Stimulated activated naive CD4-positive, alpha-beta T cell (primary cell): ENCODE data around the gene SHE.
"Not testable (repeated sequence)": the region's sequence is repeated elsewhere in the genome, so short reads cannot be mapped to it uniquely, and the experiment has no call there.

Experiments
- DNase-seq, 6 experiments: peaks; one replicate each; lab custom pipeline; 2025; lab: John Stamatoyannopoulos, UW

Gene SHE

DNA sequence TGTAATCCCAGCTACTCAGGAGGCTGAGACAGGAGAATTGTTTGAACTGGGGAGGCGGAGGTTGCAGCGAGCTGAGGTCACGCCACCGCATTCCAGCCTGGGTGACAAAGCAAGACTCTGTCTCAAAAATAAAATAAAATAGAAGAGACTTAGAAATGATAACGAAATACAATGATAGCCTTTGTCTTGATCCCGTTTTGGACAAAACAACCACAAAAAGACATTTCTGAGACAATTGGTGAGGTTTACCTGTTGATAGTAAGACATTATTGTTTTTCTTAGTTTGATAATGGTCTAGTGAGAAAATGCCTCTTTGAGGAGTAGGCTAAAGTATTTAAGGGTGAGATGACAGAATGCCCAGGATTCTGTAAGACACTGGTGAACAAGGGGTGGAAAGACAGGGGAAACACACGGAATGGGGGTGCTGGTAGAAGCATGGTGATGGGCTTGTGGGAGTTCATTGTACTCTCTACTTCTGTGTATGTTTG is 11.9 kb upstream of the SHE start:
- no peak for DNase-seq

DNA sequence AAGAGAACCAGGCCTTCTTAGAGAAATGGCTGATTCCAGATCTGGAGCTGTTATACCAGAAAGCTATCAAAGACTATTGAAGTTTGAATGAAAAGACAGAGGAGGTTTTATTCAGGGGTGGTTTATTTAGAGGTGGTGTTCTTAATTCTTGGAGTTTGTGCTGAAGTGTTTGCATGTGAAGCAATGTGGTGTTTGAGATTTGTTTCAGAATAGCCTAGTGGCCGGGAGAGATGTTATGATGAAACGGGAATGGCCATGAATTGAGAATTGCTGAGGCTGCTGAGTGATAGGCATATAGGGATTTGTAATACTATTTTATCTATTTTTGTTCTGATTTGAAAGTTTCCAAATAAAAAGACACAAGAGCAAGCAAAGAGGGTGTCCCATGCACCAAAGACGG is 10.5 kb upstream of the SHE start:
- no peak for DNase-seq

DNA sequence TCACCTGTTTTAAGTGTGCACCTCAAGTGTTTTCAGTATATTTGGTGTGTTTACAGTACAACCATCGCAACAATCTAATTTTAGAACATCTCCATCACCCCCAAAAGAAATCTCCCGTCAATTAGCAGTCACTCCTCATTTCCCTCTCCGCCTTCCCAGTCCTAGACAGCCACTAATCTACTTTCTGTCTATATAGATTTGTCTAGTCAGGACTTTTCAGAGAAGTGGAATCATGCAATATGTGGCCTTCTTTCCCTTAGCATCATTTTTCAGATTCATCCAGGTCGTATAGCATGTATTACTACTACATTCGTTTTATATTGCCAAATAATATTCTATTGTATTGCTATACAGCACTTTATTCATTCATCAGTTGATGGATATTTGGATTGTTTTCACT is 1.7 kb upstream of the SHE start:
- DNase-seq = no peak

DNA sequence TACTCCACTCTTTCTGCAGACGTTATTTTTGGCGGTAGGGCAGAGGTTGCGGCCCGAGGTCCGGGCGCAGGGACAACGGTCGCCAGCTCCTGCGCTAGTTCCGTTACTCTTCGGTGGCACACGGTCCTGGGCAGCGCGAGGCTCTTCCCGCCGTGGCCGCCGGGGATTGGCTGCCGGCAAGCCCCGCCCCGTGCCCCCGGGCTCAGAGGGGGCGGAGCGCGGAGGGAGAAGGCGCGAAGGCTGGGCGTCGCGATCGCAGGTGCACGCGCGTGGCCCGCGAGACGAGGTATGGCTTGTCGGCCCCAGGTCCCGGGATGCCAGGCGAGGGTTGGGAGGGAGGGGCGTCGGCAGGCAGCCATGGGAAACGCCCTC is 518 bp upstream of the SHE start:
- DNase-seq = no peak

DNA sequence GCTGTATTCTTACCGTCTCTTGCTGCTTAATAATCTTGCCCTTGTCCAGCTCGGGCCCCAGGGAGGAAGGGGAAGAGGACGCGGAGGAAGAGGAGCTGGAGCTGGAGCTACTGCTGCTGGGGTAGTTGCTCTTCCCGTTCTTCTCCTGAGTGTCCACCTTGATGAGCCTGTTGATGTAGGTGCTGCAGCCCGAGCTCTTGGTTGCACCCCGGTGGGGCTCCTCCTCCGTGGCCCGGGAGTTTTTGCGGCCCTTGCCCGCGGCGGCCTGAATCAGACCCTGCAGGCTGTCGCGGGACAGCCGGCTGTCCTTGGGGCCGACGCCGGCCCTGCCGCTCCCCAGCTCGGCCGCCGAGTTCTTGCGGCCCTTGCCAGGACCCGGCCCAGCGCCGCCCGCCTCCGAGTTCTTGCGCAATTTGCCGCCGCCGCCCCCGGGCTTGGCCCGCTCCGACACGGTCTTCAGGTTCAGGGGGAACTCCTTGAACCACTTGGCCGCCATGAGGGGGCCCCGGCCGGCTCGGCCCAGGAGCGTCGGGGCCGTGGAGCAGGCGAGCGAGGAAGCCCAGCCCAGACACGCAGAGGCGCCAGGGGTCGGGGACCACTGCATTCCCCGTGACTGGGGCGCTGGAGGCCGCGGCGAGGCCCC is 668 bp downstream of the SHE start:
- no peak for DNase-seq

DNA sequence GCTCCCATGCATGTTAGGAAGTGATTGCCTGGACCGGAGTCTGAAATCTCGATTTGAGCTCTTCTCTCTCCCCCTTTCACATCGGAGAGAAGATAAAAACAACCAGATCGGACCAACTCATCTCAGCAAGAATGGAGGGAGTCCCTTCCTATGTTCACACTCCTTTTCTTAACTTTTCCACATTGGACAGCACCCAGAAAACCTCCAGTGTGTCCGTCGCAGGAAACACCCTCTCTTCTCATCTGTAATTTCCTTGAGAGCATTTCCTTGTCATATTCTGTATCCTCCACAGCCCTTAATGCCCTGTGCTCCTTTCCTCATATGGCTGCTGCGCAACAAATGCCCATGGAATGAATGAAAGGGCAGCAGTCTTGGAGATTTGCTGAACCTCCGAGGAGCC is 1.7 kb downstream of the SHE start:
- no peak for DNase-seq

DNA sequence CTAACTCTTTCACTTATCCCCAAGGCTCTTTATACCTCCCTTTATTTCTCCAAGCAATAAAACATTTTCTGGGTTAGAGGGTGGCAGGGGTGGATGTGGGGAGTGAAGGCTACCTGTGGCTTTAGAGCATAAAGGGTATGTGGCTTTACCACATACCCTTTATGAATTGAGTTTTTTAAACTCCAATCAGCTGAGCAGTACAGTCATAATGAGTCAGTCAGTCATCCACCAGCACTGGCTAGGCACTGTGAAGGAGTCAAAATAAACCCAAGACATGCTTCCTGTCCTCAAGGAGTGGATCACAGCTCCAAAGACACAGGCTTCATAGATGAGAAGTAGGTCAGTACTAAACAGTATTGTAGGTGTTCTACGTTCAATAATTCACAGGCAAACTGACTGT is 2.8 kb downstream of the SHE start:
- DNase-seq = no peak

DNA sequence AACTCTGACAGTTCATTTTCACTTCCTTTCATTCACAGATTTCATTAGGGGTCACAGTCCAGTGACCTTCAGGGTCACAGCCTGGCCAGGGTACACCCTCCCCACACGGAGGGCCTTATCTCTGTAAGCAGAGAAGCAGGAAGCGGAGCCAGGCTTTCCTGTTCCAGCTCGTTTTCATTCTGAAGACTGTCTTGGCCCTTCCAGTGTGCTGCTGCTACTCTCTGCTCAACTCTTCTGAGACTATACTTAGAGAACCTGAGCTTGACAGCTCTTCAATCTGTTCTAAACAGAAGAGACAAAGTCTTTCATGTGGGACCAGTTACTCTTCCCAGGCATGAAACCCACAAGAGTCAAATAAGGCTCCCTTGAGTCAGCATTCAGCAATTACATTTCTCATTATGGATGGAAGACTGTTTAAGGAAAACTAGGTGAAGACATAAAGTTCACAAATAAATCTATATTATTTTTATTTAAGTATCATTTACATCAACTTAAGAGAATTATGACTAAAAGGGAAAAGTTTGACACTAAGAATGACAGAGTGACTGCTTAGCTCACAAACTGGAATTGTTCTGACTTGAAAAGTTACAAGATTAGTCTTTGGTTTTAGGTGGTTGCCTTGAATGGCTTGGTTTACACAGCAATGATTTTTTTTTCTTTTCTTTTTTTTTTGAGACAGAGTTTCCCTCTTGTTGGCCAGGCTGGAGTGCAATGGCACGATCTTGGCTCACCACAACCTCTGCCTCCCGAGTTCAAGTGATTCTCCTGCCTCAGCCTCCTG is 5.0 kb downstream of the SHE start:
- peak in 2 of 6 experiments; percentile 20 to 25 for DNase-seq

DNA sequence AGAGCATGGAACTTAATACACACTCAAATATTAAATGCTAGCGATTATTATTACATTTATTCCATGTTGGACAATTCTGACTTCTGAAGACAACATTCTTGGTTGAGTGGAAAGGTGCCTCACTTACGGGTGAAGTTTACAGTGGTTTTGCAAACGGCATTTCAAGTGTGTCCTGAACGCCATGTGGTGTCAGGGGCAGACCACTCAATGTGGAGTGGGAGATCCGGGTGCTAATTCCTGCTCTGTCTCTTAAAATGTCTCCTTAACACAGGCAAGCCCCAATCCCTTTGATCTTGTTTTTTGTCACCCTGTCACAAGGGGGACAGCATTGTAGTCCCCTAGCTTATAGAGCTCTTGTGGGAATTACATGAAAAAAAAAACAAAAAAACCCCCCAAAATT is 5.8 kb downstream of the SHE start:
- no peak for DNase-seq

DNA sequence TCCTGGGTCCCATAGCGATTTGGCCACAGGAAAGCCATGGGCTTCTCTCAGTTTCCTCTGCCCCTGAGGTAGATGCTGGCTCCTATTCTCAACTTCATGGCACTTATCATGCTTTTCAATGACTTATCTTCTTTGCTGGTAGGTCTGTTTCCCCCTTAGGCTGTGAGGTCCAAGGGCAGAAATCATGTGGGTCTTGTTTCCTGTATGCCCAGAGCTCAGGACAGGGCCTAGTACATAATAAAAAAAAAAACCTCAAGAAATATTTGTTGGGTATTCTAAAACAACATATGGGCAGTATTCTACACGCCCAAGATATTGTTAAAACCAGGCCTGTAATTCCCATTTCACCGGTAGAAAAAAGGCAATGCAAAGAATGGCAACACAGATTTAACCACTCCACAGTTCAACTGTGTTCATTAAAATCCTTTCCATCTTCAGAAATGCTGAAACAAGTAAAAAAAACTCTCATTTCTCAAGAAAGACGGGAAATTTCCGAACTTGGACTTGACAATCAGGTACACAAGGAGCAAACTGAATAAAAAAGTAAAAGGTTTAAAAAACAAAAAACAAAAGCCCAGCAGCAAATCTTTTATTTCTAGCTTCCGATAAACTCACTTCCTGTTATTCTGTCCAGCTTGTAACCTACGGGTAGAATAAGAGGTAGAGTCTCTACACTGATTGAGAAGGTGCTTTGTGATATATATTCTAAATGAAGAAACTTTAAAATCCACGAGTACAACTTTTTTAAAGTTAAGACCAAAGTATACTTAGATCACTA is 6.5 kb downstream of the SHE start:
- no peak for DNase-seq

DNA sequence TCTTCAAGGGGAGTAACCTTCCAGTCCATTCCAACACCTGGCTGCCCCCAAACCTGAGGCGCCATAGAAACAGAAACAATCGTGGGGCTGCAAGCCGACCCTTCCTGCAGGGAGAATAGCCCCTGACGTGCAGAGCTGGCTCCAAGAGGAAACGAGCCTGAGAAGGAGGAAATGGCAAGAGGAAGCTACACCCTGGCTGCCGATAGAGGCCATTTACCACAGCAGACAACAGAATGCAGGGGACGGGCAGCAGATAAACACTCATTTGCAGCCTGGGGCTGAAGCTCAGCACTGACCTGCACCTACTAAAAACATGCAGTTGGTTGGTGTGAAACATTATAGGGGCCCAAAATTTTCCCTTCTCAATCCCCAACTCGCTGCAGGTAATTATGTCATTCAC is 8.9 kb downstream of the SHE start:
- DNase-seq = peak in 1 of 6 experiments; percentile 9

DNA sequence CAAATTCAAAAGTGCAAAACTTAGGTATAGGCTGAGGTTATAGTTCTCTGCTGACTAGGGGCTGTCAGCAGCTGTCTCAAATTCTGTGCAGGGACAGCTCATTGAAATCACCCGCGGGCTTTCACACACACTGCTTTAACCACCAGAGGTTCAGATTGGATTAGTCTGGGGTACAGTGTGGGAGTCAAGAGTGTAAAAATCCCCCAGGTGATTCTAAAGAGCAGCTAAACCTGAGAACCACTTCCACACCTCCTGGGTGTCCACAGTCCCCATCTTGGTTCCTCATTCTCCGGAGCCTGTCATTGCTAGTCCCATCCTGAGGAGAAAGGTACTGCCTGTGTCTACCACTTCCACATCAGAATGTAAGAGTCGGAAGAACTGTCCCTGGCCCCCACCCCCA is 10.1 kb downstream of the SHE start:
- DNase-seq = no peak

DNA sequence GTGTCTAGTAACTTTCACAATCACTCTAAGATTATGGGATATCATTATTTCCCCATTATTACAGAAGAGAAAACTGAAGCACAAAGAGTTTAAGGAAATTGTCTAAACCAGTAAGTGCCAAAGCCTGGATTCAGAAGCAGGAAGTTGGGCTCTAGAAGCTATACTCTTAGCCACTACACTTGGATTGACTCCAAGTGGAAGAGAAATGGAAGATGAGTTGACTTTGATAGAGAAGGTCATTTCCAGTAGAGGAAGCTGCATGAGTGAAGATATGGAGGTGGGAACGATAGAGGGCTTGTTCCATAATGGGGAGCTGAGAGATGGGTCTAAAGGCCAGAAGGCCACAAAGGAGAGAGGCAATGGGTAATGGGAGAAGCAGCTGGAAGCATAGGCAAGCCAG is 11.9 kb downstream of the SHE start:
- no peak for DNase-seq

DNA sequence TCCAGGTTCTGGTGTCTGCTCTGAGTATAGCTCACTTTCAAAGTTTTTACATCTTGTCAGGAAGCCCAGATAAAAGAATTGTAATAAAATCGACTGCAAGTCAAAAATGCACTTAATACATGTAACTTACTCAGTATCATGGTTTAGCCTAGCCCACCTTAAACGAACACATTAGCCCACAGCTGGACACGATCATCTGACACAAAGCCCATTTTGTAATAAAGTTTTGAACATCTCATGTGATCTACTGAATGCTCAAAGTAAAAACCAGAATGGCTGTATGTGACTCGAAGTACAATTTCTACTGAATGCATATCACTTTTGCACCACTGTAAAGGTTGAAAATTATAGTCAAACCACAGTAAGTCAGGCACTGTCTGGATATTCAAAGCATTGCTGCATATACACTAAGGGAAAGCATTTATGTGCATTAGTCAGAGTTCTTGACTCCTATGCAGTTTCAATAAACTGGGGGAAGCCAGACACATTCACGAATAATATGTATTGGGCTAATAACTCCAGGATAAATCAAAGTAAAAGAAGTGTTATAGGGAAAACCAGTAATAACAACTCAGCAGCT is 12.4 kb downstream of the SHE start:
- DNase-seq = no peak

DNA sequence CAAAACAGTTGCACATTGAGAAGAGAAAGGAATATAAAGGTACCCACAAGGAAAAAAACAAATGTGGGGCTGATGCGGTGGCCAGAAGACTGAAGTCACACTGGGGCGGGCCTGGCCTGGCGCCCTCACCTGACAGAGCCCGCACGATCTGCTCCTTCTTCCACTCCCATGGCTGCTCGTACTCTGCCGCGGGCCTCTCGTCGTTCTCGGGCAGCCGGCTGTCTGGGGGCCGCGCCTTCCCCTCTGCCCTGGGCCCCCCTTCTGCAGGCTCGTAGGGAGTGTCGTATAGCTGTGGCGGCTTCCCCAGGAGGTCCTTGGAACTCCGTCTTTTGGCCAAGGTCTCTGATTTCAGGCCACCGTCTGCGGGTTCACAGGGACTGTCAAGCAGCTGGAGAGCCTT is 13.3 kb downstream of the SHE start:
- no peak for DNase-seq

DNA sequence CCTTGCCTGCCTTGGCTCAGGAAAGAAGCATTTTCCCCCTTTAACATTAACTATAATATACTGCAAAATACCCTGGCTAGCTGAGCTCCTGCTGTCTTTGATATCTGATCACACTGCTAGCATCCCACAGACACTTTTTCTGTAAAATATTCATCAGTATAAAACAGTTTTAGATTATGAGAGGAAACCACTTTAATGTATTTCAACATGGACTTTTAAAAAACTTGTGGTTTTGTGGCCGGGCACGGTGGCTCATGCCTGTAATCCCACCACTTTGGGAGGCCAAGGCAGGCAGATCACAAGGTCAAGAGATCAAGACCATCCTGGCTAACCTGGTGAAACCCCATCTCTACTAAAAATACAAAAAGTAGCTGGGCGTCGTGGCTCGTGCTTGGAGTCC is 15.5 kb downstream of the SHE start:
- not testable (repeated sequence) for DNase-seq

DNA sequence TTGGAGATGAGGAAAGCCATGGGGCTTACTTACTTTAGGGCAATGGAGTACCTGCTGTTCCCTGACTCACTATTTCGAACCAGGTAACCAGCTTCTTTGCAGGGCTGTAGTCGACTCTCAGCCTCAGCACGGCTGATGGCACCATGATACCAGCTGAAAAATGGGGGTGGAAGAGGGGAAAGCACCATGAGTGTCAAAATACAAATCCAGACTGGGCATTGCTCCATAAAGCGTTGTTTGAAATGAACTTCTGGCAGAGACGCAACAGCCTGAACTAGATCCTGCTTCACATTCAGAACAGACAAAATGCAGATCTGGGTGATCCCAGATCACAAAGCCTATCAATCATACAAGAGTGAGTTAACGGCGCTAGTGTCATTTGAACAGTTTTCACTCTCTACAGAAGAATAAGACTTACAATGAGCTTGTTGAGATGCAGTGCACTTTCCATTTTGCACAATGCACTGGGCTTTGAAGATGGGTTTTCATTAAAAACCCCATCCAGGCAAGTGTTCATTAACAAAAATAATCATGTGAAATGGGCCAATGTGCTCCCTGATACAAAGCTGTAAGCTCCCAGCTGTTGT is 16.2 kb downstream of the SHE start:
- no peak for DNase-seq

DNA sequence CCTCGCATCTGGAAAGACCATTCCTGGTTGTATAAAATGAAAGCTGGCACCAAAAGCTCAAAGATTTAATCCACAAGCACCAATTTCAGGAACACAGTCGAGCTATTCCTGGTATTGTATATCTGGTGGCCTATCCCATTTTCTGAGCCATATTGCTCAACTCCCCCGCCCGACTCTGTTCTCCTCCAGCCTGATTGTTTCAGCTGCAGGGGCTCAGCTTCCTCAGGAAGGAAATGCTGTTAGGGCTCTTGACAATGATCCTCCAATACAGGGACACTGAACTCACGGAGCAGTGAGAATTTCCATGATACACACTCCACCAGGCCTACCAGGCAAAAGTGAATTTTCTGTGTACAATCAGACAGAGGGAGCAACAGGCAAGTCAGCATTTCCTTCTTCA is 17.1 kb downstream of the SHE start:
- no peak for DNase-seq

DNA sequence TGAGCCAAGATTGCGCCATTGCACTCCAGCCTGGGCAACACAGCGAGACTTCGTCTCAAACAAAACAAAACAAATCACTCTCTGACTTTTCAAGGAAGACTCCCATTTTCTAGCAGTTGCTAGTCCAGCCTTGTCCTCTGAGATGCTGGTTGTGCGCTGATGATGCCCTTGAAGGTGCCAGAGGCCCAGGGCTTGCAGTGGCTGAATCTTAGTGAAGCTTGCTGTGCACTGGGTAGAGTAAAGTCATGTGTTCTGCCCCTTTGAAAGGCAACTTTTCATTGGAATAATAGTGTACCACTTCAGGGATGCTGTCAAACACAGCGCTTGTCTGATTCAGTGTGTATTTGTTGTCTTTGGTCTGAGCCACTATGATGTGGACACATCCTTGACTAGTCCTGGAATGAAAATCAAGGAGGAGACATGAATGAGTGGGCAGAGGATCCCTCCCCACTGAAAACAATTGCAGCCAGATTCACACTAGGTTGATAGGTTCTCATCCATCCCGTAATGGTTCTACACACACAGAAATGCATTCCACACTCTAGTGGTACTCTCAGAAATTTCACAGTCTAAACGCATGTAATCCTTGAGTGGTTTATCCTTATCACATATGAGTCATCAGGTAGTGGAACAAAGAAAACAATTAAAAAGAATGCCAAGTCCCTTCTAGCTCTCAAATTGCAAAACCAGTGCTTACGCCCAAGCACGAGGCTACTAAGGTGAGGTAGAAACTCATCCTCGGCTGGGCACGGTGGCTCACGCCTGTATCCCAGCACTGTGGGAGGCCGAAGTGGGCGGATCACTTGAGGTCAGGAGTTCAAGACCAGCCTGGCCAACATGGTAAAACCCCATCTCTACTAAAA is 18.0 kb downstream of the SHE start:
- DNase-seq = no peak

DNA sequence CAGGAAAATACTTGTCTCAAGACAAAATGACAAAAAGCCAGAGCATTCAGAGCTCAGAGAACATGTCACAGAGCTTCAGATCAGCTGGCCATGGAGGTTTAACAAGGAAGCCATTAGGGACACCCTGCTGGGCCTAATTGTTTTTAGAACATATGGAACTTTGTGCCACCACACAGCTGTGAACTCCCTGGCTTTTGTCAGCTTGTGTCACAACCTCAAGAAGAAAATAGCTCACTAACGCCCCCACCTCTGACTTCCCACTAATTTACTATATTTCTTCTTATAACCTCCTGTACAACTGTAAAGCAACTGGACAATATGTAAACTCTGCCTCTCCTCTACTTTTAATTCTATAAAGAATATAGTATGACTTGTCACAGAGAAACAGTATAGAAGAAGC is 21.2 kb downstream of the SHE start:
- DNase-seq = no peak

DNA sequence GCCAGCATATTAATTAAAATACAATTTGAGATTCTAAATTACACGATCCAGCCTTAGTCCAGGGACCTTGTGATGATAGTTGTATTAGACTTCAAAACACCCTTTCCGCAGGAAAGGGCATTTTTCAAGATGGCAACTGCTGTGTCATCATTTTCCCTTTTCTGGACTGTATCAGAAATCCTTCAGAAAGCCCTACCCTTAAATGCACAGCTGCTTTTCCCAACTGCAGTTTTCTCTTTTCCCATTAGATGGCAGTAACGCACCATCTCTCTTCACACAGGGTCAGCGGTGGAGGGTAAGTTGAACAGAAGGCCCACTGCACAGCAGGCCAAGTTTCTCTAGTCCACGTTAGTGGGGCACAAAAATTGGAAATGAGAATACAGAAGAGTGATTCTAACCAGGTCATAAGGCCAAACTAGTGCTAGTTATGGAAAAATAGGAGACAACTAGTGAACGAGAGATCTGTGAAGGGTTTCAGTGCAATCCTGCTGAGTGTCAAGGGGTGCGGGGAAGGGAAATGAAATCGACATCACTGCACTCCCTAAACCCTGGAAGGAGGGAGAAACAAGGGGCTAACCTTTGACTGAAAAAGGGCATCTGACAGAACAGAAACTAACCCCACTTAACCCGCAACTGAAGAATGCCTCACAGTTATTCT is 22.3 kb downstream of the SHE start:
- peak; percentile 10 to 81 (median 42) for DNase-seq
